ENCODE data around the gene PDE6C. TPM values are rescaled to one million over a fixed set of nuclear protein-coding genes. Genes with fewer than 3 reads are reported as not detected.

The PDE6C gene
- total RNA-seq, 1 experiment from 2014 or later: not detected

- TF ChIP-seq CTCF (conservative IDR thresholded peaks at IDR 0.05): no peak
- Histone ChIP-seq H3K27me3 (ENCODE audit: insufficient read depth, low read length) (no peaks in the 10 kb centered on the region), H3K4me1 (ENCODE audit: insufficient read depth, low read length) (0 out of 2 replicates have a peak, but pooled peaks cover 4% of the 10 kb centered on the region), H3K27ac (ENCODE audit: insufficient read length, low read depth, low read length) (no peak overlapping the region), H4K5ac (ENCODE audit: insufficient read length, low read depth, low read length) (no peak overlapping the region), H3K56ac (ENCODE audit: insufficient read length, low read depth, low read length) (no peak overlapping the region), H3K18ac (ENCODE audit: insufficient read length, low read depth, low read length) (no peak overlapping the region), H2AFZ (ENCODE audit: low read length) (no peak overlapping the region), H3K4me2 (ENCODE audit: insufficient read depth, insufficient read length, low read length) (no peak overlapping the region), H3K23me2 (ENCODE audit: insufficient read length, low read depth, low read length, poor library complexity, severe bottlenecking) (no peaks in the 10 kb centered on the region), H4K8ac (replicated peaks; ENCODE audit: insufficient read length, low read depth, low read length) (no peak overlapping the region), H3K9ac (ENCODE audit: extremely low read depth, insufficient read length, low read length) (no peak overlapping the region), H3K79me1 (ENCODE audit: insufficient read depth, low read depth, low read length, poor library complexity, severe bottlenecking) (no peaks in the 10 kb centered on the region), H3K14ac (ENCODE audit: insufficient read depth, low read length) (no peak overlapping the region), H3T11ph (ENCODE audit: low read length) (no peak overlapping the region), H2BK20ac (ENCODE audit: low read depth, low read length, poor library complexity, severe bottlenecking) (no peak overlapping the region), H3K9me3 (ENCODE audit: control insufficient read depth, low read depth, low read length) (no peaks in the 10 kb centered on the region), H2BK120ac (ENCODE audit: low read depth, low read length, poor library complexity, severe bottlenecking) (no peak overlapping the region), H4K91ac (ENCODE audit: insufficient read length, low read depth, low read length) (no peak overlapping the region), H2BK15ac (ENCODE audit: low read depth, low read length) (no peak overlapping the region), H2BK12ac (ENCODE audit: insufficient read length, low read depth, low read length) (no peak overlapping the region), H4K20me1 (ENCODE audit: control insufficient read depth, insufficient read depth, insufficient read length) (no peaks in the 10 kb centered on the region), H2BK5ac (ENCODE audit: insufficient read length, low read length) (no peak overlapping the region), H2AK5ac (ENCODE audit: insufficient read length, low read length) (no peak overlapping the region), H3K4ac (ENCODE audit: low read depth, low read length) (no peak overlapping the region), H3K79me2 (ENCODE audit: insufficient read depth, low read length) (no peaks in the 10 kb centered on the region), H3K23ac (ENCODE audit: insufficient read length, low read depth, low read length) (no peak overlapping the region)
- Mint-ChIP-seq H3K27ac (no peak overlapping the region), H3K4me1 (peaks cover 0 to 6% of the 10 kb centered on the region in 2 experiments; a peak in 2 of 4 replicates), H3K9me3 (no peaks in the 10 kb centered on the region), H3K36me3 (ENCODE audit: insufficient read depth in 1 of 3, low read depth in 3 of 3) (no peaks in the 10 kb centered on the region), H3K4me3 (no peak overlapping the region), H3K27me3 (ENCODE audit: low read depth) (no peaks in the 10 kb centered on the region)
- DNase-seq: no peak
- WGBS (ENCODE audit: extremely low coverage, insufficient read length, low lambda C conversion rate): no CpG with 5 or more reads among the region's 1 CpG
These were observed 45.4 kb downstream of the PDE6C start for GRCh38 chr10:93657757-93658156.

Data from H9 (cell line).